Thyroid gland (tissue), 4 donors: ENCODE measurements around the gene DCP1B. TPM values are rescaled to one million over a fixed set of nuclear protein-coding genes. Genes with fewer than 3 reads are reported as not detected.

Source experiments
- DNase-seq, 2 donors: peaks; one replicate each; pipeline ENCODE4 v3.0.0-alpha.2; 2019
- H3K27ac ChIP-seq, 3 donors: fragments of 200-600 bp; sonication (generic); 1 replicate in 2 of 3; 2 replicates in 1 of 3; pipeline ENCODE4 v1.5.1; 2016 to 2019; ENCODE audit warnings: mild to moderate bottlenecking in 1 of 3, moderate library complexity in 1 of 3
- H3K27me3 ChIP-seq: fragments of 200-600 bp; sonication (generic); one replicate; pipeline ENCODE4 v1.5.1; 2019
- H3K36me3 ChIP-seq, 2 donors: fragments of 200-600 bp; sonication (generic); one replicate each; pipeline ENCODE4 v1.5.1; 2016 to 2019
- H3K4me1 ChIP-seq, 2 donors: fragments of 200-600 bp; sonication (generic); one replicate each; pipeline ENCODE4 v1.5.1; 2017 to 2019
- H3K4me3 ChIP-seq, 3 donors: fragments of 200-600 bp; sonication (generic); replicated peaks in 1 of 3; 1 replicate in 2 of 3; 2 replicates in 1 of 3; pipeline ENCODE4 v1.5.1; 2016; ENCODE audit warnings: mild to moderate bottlenecking in 1 of 3
- H3K9me3 ChIP-seq: fragments of 200-600 bp; sonication (generic); one replicate; pipeline ENCODE4 v1.5.1; 2017
- CTCF ChIP-seq, 6 experiments: fragments of 200-600 bp in 3 of 6; fragments of 450-650 bp in 3 of 6; sonication (generic) in 3 of 6; IDR thresholded peaks; one replicate each; pipeline ENCODE4 v1.5.1; 2016 to 2019; ENCODE audit warnings: antibody characterized with exemption in 6 of 6, mild to moderate bottlenecking in 2 of 6, inconsistent platforms in 1 of 6, moderate library complexity in 1 of 6
- POLR2A ChIP-seq, 2 donors: fragments of 450-650 bp; IDR thresholded peaks; one replicate each; pipeline ENCODE4 v1.6.1; 2017; ENCODE audit warnings: antibody characterized with exemption in 2 of 2, mild to moderate bottlenecking in 2 of 2, moderate library complexity in 1 of 2
- WGBS, 2 donors: methylation state at CpG; one replicate each; pipeline ENCODE4 v1.1.5; 2017; 5-methylcytosine and 5-hydroxymethylcytosine counted together
- intact Hi-C: fragments of 100-400 bp; cut with DNase I; formaldehyde crosslinking; loops from one replicate; pipeline ENCODE4 v1.15.1; 2023
- total RNA-seq, 4 donors: library from RNA; depleted of rRNA; stranded (reverse); fragments of >200 nt; gene quantifications; one replicate each; pipeline ENCODE4 v1.2.3, GENCODE V29; 2016

DCP1B gene
- total RNA-seq, 4 donors from 2014 or later = 20.1 to 22.9 (median 21.1) TPM

- Histone ChIP-seq H3K27me3 (no peaks in the 10 kb centered on the region), H3K36me3 (no peaks in the 10 kb centered on the region), H3K4me1 (peaks cover 0 to 6% of the 10 kb centered on the region in 2 donors), H3K4me3 (no peak overlapping the region), H3K9me3 (no peaks in the 10 kb centered on the region), H3K27ac (no peak overlapping the region)
- TF ChIP-seq POLR2A (IDR thresholded peaks at IDR 0.05) = no peak
- TF ChIP-seq CTCF (IDR thresholded peaks at IDR 0.05) = no peak
- no peak for DNase-seq
- intact Hi-C loops = no loop called here
- WGBS, 2 donors = 92 to 93% methylated on average over 5 of the region's 5 CpGs
Observed at GRCh38 chr12:1919284-1919683, 85.0 kb downstream of the DCP1B start.

GRCh38 chr12:1918884-1919236 is 85.4 kb downstream of the DCP1B start:
- no peaks in the 10 kb centered on the region for H3K9me3 ChIP-seq
- intact Hi-C loops = no loop called here
- 90 to 100% methylated on average over 1 to 2 of the region's 6 CpGs for WGBS, 2 donors
- TF ChIP-seq CTCF (IDR thresholded peaks at IDR 0.05) (no peak), POLR2A (IDR thresholded peaks at IDR 0.05) (no peak)
- DNase-seq = no peak
- H3K27ac ChIP-seq = no peak overlapping the region
- H3K36me3 ChIP-seq = no peaks in the 10 kb centered on the region
- no peak overlapping the region for H3K4me3 ChIP-seq
- H3K27me3 ChIP-seq = no peaks in the 10 kb centered on the region
- peaks cover 0 to 6% of the 10 kb centered on the region in 2 donors for H3K4me1 ChIP-seq

GRCh38 chr12:1918081-1918883 is 86.0 kb downstream of the DCP1B start, which contains the start of gene CACNA2D4:
Gene CACNA2D4 (minus strand): TSS chr12:1918652. CDS start chr12:1918473, 179 bp downstream.
- 69 to 81% methylated on average over 11 to 16 of the region's 18 CpGs for WGBS, 2 donors
- intact Hi-C loops = no loop called here
- no peaks in the 10 kb centered on the region for H3K9me3 ChIP-seq
- H3K27ac ChIP-seq = no peak within 1 kb of the TSS
- peaks cover 0 to 6% of the 10 kb centered on the region in 2 donors for H3K4me1 ChIP-seq
- no peaks in the 10 kb centered on the region for H3K27me3 ChIP-seq
- TF ChIP-seq POLR2A (IDR thresholded peaks at IDR 0.05) (no peak), CTCF (IDR thresholded peaks at IDR 0.05) (no peak)
- DNase-seq = no peak
- H3K4me3 ChIP-seq = no peak within 1 kb of the TSS
- no peaks in the 10 kb centered on the region for H3K36me3 ChIP-seq

GRCh38 chr12:1917172-1918070 is 86.8 kb downstream of the DCP1B start:
- no peaks in the 10 kb centered on the region for H3K36me3 ChIP-seq
- DNase-seq = no peak
- no peaks in the 10 kb centered on the region for H3K27me3 ChIP-seq
- intact Hi-C loops = no loop called here
- no peak overlapping the region for H3K4me3 ChIP-seq
- WGBS, 2 donors = 77 to 81% methylated on average over 22 of the region's 22 CpGs
- H3K27ac ChIP-seq = no peak overlapping the region
- TF ChIP-seq CTCF (IDR thresholded peaks at IDR 0.05) (no peak), POLR2A (IDR thresholded peaks at IDR 0.05) (no peak)
- no peaks in the 10 kb centered on the region for H3K9me3 ChIP-seq
- peaks cover 0 to 6% of the 10 kb centered on the region in 2 donors for H3K4me1 ChIP-seq
